ENCODE measurements around the gene TTLL8. TPM values are rescaled to one million over a fixed set of nuclear protein-coding genes. Genes with fewer than 3 reads are reported as not detected.
A peak's percentile ranks its signal among the peaks of the same experiment; 100 is the strongest.

TTLL8 gene
- total RNA-seq, 4 donors from 2014 or later = not detected

GRCh38 chr22:50004918-50005317, 53.2 kb downstream of the TTLL8 start:
- in situ Hi-C loops (cut with MboI; ENCODE audit: low pct_ligation_motif_present in 1 of 4, low pct_unique_long_range_greater_than_20kb in 1 of 4, low sequenced_read_pairs in 3 of 4) = no loop called here
- H3K27ac ChIP-seq = no peak overlapping the region
- no peak for TF ChIP-seq POLR2AphosphoS5 (IDR thresholded peaks at IDR 0.05)
- no peak for TF ChIP-seq EP300 (IDR thresholded peaks at IDR 0.05; ENCODE audit: low read depth)
- no peak for TF ChIP-seq POLR2A (IDR thresholded peaks at IDR 0.05)
- TF ChIP-seq, protein P1, sequence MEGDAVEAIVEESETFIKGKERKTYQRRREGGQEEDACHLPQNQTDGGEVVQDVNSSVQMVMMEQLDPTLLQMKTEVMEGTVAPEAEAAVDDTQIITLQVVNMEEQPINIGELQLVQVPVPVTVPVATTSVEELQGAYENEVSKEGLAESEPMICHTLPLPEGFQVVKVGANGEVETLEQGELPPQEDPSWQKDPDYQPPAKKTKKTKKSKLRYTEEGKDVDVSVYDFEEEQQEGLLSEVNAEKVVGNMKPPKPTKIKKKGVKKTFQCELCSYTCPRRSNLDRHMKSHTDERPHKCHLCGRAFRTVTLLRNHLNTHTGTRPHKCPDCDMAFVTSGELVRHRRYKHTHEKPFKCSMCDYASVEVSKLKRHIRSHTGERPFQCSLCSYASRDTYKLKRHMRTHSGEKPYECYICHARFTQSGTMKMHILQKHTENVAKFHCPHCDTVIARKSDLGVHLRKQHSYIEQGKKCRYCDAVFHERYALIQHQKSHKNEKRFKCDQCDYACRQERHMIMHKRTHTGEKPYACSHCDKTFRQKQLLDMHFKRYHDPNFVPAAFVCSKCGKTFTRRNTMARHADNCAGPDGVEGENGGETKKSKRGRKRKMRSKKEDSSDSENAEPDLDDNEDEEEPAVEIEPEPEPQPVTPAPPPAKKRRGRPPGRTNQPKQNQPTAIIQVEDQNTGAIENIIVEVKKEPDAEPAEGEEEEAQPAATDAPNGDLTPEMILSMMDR (IDR thresholded peaks at IDR 0.05) = no peak

GRCh38 chr22:50002791-50003190, 55.3 kb downstream of the TTLL8 start:
- in situ Hi-C loops (cut with MboI; ENCODE audit: low pct_ligation_motif_present in 1 of 4, low pct_unique_long_range_greater_than_20kb in 1 of 4, low sequenced_read_pairs in 3 of 4) = no loop called here
- H3K36me3 ChIP-seq = no peaks in the 10 kb centered on the region
- peaks cover 12% of the 10 kb centered on the region for H3K27me3 ChIP-seq
- peak; percentile 7 for DNase-seq
- 67% methylated on average over 7 of the region's 7 CpGs; no CpG with 5 or more reads in 1 of the 2 donors for WGBS, 2 donors (ENCODE audit: low coverage in 1 of 2)
- intact Hi-C loops (cut with DNase I; ENCODE audit: low total_unique reads) = no loop called here
- H3K9me3 ChIP-seq = no peaks in the 10 kb centered on the region
- TF ChIP-seq, protein P1 (IDR thresholded peaks at IDR 0.05) = no peak
- no peak for TF ChIP-seq EP300 (IDR thresholded peaks at IDR 0.05; ENCODE audit: low read depth)
- no peak for TF ChIP-seq POLR2A (IDR thresholded peaks at IDR 0.05)
- no peak for TF ChIP-seq POLR2AphosphoS5 (IDR thresholded peaks at IDR 0.05)
- no peak overlapping the region for H3K27ac ChIP-seq
- H3K4me1 ChIP-seq = peaks cover 0 to 14% (median 6%) of the 10 kb centered on the region in 4 donors
- H3K4me3 ChIP-seq = no peak overlapping the region

More at GRCh38 chr22:50004918-50005317, 53.2 kb downstream of the TTLL8 start:
- no peaks in the 10 kb centered on the region for H3K9me3 ChIP-seq
- H3K4me3 ChIP-seq = no peak overlapping the region
- no peak for DNase-seq
- intact Hi-C loops (cut with DNase I; ENCODE audit: low total_unique reads) = no loop called here
- no peaks in the 10 kb centered on the region for H3K36me3 ChIP-seq
- 62 to 66% methylated on average over 4 of the region's 4 CpGs for WGBS, 2 donors (ENCODE audit: low coverage in 1 of 2)
- H3K4me1 ChIP-seq = peaks cover 0 to 10% (median 2%) of the 10 kb centered on the region in 4 donors
- peaks cover 12% of the 10 kb centered on the region for H3K27me3 ChIP-seq

DNA sequence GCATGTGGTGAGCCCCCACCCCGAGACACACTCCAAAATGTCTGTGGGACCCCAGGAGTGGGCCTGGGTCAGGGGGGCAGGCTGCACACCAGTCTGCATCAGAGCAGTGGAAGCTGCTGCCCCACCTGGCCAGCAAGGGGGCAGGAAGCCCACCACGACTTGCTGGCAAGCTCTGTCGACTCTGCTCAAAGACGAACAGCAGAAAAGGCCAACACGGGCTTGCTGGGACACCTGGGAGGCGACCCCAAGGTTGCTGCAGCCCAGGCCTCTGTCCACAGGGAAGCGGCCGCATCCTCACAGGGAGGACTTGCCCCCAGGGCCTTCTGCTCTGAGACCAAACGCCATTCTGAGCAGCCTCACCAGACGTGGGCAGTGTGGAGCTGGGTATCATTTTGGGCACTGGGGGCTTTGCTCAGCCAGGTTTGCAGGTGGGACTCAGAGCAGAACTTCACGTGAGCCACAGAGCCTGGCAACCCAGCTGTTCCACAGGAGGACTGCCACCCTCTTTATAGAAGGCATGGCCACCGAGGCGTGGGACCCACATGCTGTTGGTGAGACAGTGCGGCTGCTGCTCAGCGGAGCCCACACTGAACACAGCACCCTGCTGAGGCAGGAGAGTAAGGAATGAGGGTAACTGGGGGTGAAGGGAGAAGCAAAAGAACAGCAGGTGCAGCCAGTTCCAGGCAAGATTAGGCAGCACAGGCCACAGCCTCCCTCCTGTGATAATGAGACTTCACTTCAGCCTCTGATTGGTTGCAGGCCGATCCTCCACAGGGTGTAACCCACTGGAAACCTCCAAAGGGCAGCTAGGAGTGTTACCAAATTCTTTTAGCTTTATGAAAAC, 56.5 kb downstream of the TTLL8 start:
- H3K9me3 ChIP-seq = no peaks in the 10 kb centered on the region
- intact Hi-C loops (cut with DNase I; ENCODE audit: low total_unique reads) = no loop called here
- H3K4me1 ChIP-seq = peaks cover 0 to 17% (median 11%) of the 10 kb centered on the region in 4 donors
- H3K4me3 ChIP-seq = no peak overlapping the region
- peaks cover 12% of the 10 kb centered on the region for H3K27me3 ChIP-seq
- 82% methylated on average over 15 of the region's 16 CpGs; no CpG with 5 or more reads in 1 of the 2 donors for WGBS, 2 donors (ENCODE audit: low coverage in 1 of 2)
- H3K27ac ChIP-seq = no peak overlapping the region
- DNase-seq = no peak
- in situ Hi-C loops (cut with MboI; ENCODE audit: low pct_ligation_motif_present in 1 of 4, low pct_unique_long_range_greater_than_20kb in 1 of 4, low sequenced_read_pairs in 3 of 4) = no loop called here
- no peaks in the 10 kb centered on the region for H3K36me3 ChIP-seq
- TF ChIP-seq, protein P1 (IDR thresholded peaks at IDR 0.05) = no peak
- TF ChIP-seq POLR2AphosphoS5 (IDR thresholded peaks at IDR 0.05) = no peak

- 87 to 88% methylated on average over 10 to 20 of the region's 32 CpGs for WGBS, 2 donors (ENCODE audit: low coverage in 1 of 2)
- intact Hi-C loops (cut with DNase I; ENCODE audit: low total_unique reads) (no loop called here), in situ Hi-C loops (cut with MboI; ENCODE audit: low pct_ligation_motif_present in 1 of 4, low pct_unique_long_range_greater_than_20kb in 1 of 4, low sequenced_read_pairs in 3 of 4) (no loop called here)
- TF ChIP-seq POLR2AphosphoS5 (IDR thresholded peaks at IDR 0.05) = no peak
- no peak for TF ChIP-seq EP300 (IDR thresholded peaks at IDR 0.05; ENCODE audit: low read depth)
- no peak for TF ChIP-seq POLR2A (IDR thresholded peaks at IDR 0.05)
- TF ChIP-seq, protein P1 (IDR thresholded peaks at IDR 0.05) = no peak
- H3K27ac ChIP-seq = no peak overlapping the region
- no peaks in the 10 kb centered on the region for H3K36me3 ChIP-seq
- peaks cover 1 to 23% (median 16%) of the 10 kb centered on the region in 4 donors for H3K4me1 ChIP-seq
- no peak overlapping the region for H3K4me3 ChIP-seq
- no peaks in the 10 kb centered on the region for H3K9me3 ChIP-seq
- no peak for DNase-seq
- peaks cover 12% of the 10 kb centered on the region for H3K27me3 ChIP-seq
Observed at GRCh38 chr22:50000587-50001387, 57.3 kb downstream of the TTLL8 start.
